Gastrocnemius medialis (tissue), 4 donors: Measurements from ENCODE around the gene MT1A.

ENCODE experiments used
- CTCF ChIP-seq, 5 experiments: fragments of 450-650 bp in 3 of 5; fragments of 200-600 bp in 2 of 5; sonication (generic) in 2 of 5; IDR thresholded peaks in 4 of 5; conservative IDR thresholded peaks in 1 of 5; 1 replicate in 4 of 5; 2 replicates in 1 of 5; pipeline ENCODE4 v1.5.1; 2016 to 2019; ENCODE audit warnings: antibody characterized with exemption in 5 of 5, mild to moderate bottlenecking in 3 of 5, moderate library complexity in 3 of 5
- POLR2A ChIP-seq, 2 donors: fragments of 450-650 bp; IDR thresholded peaks; one replicate each; pipeline ENCODE4 v1.6.1; 2017; ENCODE audit warnings: antibody characterized with exemption in 2 of 2, mild to moderate bottlenecking in 2 of 2, moderate library complexity in 2 of 2

GRCh38 chr16:56614549-56614991 lies 23.9 kb upstream of the MT1A start:
- no peak for TF ChIP-seq CTCF (IDR thresholded peaks at IDR 0.05 in 4 of 5, conservative IDR thresholded peaks at IDR 0.05 in 1 of 5)
- TF ChIP-seq POLR2A (IDR thresholded peaks at IDR 0.05) = no peak
